Stimulated activated CD8-positive, alpha-beta memory T cell treated with anti-CD3 and anti-CD28 coated beads, Interleukin-4, amount 100 ng/mL, for 24 hours (primary cell): ENCODE data around the gene WWOX.

Experiments
- DNase-seq: peaks from one replicate; pipeline ENCODE4 v3.0.0-alpha.2; 2020; ENCODE audit warnings: low read depth

The WWOX gene

DNA sequence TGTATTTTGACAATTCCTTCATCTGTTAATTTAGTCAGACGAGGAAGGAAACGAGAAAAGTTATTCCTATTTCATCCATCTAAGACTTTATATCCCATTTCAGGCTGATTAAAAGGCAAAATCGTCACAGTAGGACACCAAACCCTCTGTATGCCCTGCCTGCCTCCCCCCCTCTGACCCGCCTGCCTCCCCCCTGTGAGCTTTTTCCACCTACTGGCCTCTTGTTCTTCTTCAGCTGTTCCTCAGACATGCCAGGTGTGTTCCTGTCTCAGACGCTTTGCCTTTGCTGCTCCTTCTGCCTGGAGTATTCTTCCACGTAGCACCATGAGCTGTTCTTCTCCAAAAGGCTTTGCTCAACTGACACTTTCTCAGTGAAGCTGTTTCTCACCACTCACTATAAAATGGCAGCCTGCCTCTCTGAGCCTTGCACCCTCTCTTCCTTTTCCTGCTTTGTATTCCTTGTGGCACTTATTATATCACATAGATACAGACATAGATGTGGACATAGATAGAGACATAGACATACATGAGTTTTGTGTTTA, 777.7 kb downstream of the WWOX start:
- DNase-seq = no peak

- no peak for DNase-seq
These were observed 779.1 kb downstream of the WWOX start for GRCh38 chr16:78878570-78878969.

DNA sequence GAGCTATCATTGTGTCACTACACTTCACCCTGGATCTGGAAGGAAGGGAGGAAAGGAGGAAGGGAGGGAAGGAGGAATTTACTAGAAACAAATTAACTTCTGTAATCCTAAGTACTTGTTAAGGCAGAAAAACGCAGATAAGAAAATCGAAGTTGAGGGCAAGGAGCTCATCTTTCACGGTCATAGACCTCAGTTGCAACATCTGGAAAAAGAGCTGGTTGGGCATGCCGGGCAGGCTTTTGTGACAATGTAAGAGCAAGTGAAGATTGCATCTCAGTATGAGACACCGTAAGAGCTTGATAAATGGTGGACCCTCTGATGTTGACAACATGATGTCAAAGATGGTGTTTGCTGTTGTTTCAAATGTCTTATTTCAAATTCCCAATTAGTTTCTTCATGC, 779.6 kb downstream of the WWOX start:
- DNase-seq = no peak

DNA sequence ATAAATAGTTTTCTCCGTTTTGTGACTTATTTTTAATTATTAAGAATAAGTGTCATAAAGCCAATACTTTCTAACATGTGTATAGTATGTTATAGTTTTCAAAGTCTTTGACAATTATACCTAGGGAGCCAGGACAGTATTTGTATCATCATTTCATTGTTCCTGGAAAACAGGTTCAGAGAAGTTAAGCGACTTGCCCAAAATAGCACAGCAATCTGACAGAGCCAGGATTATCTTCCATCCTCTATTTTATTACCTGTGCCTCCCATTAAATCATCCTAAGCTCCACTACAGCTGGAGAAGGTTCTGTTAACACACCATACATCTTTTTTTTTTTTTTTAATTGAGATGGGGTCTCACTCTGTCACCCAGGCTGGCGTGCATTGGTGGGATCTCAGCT, 782.7 kb downstream of the WWOX start:
- DNase-seq = no peak

GRCh38 chr16:78882751-78883150, 783.3 kb downstream of the WWOX start:
- no peak for DNase-seq

- DNase-seq = no peak
These were observed 784.8 kb downstream of the WWOX start for GRCh38 chr16:78884204-78884603.

DNA sequence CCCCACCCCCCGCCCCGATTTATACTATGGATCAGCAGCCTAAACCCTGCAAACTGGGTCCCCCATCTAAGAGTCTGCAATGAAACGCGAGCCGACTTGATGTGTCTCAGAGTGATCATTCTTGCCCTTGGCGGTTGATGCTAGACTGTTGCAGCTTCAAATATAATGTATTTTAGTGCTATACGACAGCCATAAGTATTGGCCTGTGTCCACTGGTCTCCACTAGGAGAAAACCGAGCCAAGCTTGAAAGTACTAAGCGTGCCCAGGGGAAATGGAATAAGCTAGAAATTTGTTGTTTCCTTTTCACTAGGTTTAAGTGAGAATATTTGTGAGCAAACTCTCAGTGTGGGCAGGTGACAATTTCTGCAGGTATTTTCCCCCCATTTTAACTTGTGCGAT, 789.9 kb downstream of the WWOX start:
- DNase-seq = no peak

DNA sequence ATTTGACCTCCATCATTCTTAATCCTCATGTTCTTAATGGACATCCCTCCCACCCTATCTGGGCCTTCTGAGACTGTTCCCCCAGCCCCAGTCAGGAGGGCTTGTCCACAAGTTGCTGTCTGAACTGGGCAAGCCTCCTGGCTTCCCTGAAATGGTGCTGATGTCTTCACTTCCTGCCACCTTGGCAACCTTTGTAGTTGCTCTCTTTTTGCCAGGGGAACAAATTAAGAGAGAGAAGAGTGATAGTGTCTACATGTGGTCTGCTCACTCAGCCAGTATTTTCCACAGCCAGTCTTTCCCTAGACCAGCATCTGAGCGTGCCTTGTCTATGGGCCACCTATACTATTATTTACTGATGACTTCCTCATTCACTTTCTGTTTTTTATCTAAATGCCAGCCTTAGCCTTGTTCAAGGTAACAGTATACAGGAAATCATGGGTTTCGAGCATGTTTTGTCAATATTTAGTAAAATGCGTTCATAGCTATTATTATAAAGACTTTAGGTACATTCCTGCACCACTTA, 791.0 kb downstream of the WWOX start:
- no peak for DNase-seq

- DNase-seq = no peak
These were observed 793.7 kb downstream of the WWOX start for GRCh38 chr16:78892951-78893733.

GRCh38 chr16:78894886-78895285, 795.4 kb downstream of the WWOX start:
- no peak for DNase-seq

DNA sequence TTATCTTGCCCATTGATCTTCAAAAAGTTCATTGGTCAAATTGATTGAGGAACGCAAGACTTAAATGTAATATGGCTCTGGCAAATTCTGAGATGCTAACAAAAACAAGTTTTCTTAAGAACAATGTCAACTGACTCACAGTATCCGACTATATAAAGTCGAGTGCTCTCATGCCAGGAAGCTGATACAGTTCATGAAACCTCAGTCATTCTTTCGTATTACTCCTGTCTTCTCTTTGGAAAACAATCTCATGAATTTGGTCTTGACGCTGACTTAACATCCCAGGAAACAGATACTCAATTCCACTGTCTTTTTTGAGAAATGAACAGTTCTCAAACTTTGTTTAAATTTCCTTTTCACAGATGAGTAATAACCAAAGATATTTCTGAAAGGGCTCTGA, 796.2 kb downstream of the WWOX start:
- DNase-seq = no peak

GRCh38 chr16:78896280-78896679, 796.8 kb downstream of the WWOX start:
- DNase-seq = no peak

- no peak for DNase-seq
These were observed 797.8 kb downstream of the WWOX start for GRCh38 chr16:78897299-78897698.

DNA sequence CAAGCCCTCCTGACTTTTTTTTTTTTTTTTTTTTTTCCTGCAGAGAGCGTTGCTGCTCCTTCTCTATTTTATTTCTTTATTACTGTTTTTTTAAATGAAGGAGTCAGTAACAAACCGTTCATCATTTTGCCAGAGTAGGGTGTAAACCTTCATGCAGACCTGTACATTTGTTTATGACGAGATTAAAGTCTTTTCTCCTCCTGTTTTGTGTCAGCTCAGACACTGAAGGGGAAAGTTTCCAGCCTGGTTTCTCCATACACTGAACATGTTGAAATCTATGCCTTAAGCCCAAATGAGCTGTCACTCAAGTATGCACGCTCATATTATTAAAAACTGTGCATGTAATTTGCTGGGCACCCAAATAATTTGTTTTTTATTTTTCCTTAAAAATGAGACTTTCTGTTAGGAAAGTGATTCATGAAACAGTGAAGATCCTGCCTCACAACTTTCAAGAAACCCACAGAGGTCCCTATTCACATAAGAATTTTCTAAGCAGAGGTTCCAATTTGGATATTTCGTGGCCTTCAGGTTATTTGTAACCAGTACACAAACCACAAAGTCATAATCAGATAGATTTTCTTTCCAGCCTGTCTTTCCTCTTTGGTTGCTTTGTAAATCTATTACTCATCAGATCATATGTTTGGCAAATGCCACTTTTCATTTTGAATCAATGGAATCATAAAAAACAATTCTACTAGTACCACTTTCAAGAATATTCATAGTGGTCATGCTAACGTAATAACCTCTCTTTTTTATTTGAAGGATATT, 800.8 kb downstream of the WWOX start:
- DNase-seq = no peak

- no peak for DNase-seq
These were observed 801.5 kb downstream of the WWOX start for GRCh38 chr16:78900966-78901365.

- DNase-seq = no peak
These were observed 802.9 kb downstream of the WWOX start for GRCh38 chr16:78902321-78902720.

- DNase-seq = no peak
These were observed 803.8 kb downstream of the WWOX start for GRCh38 chr16:78903237-78903636.

DNA sequence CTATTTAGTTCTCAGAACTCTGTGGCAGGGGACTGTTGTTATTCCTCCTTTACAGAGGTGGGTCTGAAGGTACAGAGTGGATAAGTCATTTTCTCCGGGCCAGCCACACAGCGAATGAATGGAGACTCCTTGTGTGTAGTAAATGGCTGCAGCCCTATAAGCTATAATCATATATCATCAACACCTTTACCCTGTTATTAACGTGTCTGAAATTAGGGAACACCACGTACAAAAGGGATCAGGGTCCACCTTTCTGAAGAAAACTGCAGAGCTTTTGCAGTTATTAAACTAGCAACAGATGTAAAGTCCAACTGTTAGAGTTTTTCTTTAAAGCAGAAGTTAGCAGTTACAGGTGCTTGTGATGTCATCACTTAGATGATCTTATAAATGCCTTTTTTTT, 804.4 kb downstream of the WWOX start:
- DNase-seq = no peak

DNA sequence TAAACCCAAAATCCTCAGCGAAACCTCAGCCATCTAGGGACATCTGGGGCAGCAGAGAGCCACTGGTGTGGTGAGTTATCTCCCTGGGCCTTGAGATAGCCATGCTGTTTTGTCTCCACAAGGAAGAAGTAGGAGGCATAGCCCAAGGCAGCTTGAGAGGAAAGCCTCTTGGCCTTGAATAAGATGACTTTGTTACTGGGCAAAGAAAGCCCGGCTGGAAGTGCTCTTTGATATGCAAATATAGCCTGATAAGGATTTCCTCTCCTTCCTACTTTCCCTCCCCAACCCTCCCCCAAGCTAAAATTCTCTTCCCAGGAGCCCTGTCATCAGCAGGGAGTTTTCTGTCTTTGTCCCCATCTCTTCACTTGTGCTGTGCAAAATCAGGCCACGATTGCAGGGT, 806.7 kb downstream of the WWOX start:
- DNase-seq = no peak

DNA sequence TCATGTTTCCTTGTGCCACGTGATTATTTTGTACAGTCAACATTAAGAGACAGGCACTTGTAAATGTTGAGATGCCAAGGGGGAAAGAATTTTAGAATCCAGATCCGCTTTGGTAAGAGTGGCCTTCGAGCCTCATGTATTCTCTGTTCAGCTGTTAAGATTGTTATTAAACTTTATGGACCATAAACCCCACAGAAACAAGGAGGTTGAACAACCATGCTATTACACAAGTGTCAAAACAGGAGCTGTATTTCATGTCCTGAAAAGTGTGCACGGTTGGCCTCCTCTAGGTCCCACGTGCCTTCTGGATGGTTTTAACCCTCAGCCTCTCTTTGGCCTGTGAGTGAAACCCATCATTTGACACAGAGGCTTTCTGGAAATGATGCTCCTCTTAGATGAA, 809.8 kb downstream of the WWOX start:
- DNase-seq = no peak

DNA sequence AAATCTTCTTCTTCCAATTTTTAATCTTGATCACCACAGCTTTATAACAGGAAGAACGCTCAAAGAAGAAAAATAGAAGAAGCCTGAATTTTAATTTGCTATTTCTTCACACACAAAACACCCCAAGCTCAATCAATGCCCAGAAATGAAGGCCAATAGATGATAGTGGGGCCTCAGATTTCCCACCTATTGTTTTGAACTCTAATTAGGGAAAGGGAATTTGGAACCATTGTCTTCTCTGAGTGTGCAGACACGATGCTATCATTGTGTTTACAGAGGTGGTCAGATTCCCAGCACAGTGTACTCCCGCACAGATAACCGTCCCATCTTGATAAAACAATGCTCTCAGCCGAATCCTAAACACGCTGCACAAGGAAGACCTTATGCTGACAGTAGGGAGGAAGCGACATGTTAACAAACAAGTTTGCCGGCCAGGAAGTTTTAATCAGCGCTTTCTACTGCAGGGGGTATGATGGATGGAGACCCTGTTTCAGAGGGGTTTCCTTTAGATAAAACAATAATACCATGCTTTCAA, 816.4 kb downstream of the WWOX start:
- DNase-seq = no peak

GRCh38 chr16:78916928-78917545, 817.6 kb downstream of the WWOX start:
- no peak for DNase-seq
